GM12878 (cell line): ENCODE results near the gene TBL1XR1. TPM values are rescaled to one million over a fixed set of nuclear protein-coding genes. Genes with fewer than 3 reads are reported as not detected.

Source experiments
- ATAC-seq: fragments of 200-7000 bp; cut with Tn5 transposase; 3 replicates; pipeline ENCODE4 v1.9.1; 2020; ENCODE audit warnings: mild to moderate bottlenecking, moderate library complexity
- BruUV-seq: library from RNA; stranded (reverse); fragments of 400-500 nt; replicated peaks from 2 replicates; lab custom pipeline; 2021; lab: Mats Ljungman, UMichigan
- CTCF ChIA-PET: fragments of 300-600 bp; sonication (Branson Sonifier 250); formaldehyde crosslinking; extraction: SDS; loops from one replicate; lab custom pipeline; 2021; ENCODE audit warnings: inconsistent platforms; lab: Yijun Ruan, JAX
- POLR2A ChIA-PET: fragments of 350-600 bp; formaldehyde crosslinking; extraction: SDS; loops from one replicate; lab custom pipeline; 2021; ENCODE audit warnings: inconsistent platforms; lab: Charles Lee
- RAD21 ChIA-PET: fragments of 300-600 bp; sonication (Branson Sonifier 250); formaldehyde crosslinking; loops from one replicate; lab custom pipeline; 2023; ENCODE audit warnings: antibody characterized with exemption; ENCODE audit not compliant: unreplicated experiment; lab: Charles Lee
- SMC1A ChIA-PET: fragments of 300-600 bp; sonication (Branson Sonifier 250); formaldehyde crosslinking; loops from one replicate; lab custom pipeline; 2023; ENCODE audit not compliant: unreplicated experiment, uncharacterized antibody; lab: Charles Lee
- DNase-seq: peaks from one replicate; pipeline ENCODE4 v3.0.0-alpha.2; 2011; ENCODE audit warnings: low read depth, low spot score
- FAIRE-seq: peaks from 3 replicates; lab custom pipeline; 2011; peaks lifted over from hg19 to GRCh38; lab: Jason Lieb, UNC
- H2AFZ ChIP-seq: 2 replicates; pipeline ENCODE4 v1.6.0; 2011; ENCODE audit warnings: low read depth, low read length, control low read depth; ENCODE audit not compliant: control insufficient read depth
- H3K27ac ChIP-seq: 2 replicates; pipeline ENCODE4 v1.5.1; 2011; ENCODE audit warnings: control low read depth; ENCODE audit not compliant: control insufficient read depth, insufficient read depth
- H3K27me3 ChIP-seq, 2 experiments: replicated peaks in 1 of 2; 2 replicates each; pipeline versions ENCODE4 v1.6.0 to v1.6.1; 2011; ENCODE audit warnings: low read length in 1 of 2; ENCODE audit not compliant: control insufficient read depth in 2 of 2, insufficient read depth in 2 of 2
- H3K36me3 ChIP-seq, 2 experiments: 2 replicates each; pipeline ENCODE4 v1.5.1; 2011; ENCODE audit warnings: low read length in 1 of 2; ENCODE audit not compliant: control insufficient read depth in 2 of 2, insufficient read depth in 2 of 2
- H3K4me1 ChIP-seq: 2 replicates; pipeline ENCODE4 v1.6.1; 2011; ENCODE audit warnings: mild to moderate bottlenecking, low read length, moderate library complexity, mixed read lengths; ENCODE audit not compliant: control insufficient read depth, insufficient read depth
- H3K4me2 ChIP-seq: 2 replicates; pipeline ENCODE4 v1.6.0; 2011; ENCODE audit warnings: control low read depth; ENCODE audit not compliant: control insufficient read depth, insufficient read depth
- H3K4me3 ChIP-seq: fragments of 200-600 bp; sonication (generic); 2 replicates; pipeline ENCODE4 v1.5.1; 2016
- H3K79me2 ChIP-seq: 2 replicates; pipeline ENCODE4 v1.6.0; 2011; ENCODE audit warnings: low read length; ENCODE audit not compliant: control insufficient read depth, insufficient read depth
- H3K9ac ChIP-seq: 2 replicates; pipeline ENCODE4 v1.8.0; 2011; ENCODE audit warnings: low read length, control low read depth, mixed read lengths; ENCODE audit not compliant: control insufficient read depth, insufficient read depth
- H3K9me3 ChIP-seq: replicated peaks from 3 replicates; pipeline ENCODE4 v1.5.1; 2011; ENCODE audit warnings: mild to moderate bottlenecking, low read length; ENCODE audit not compliant: control insufficient read depth, insufficient read depth
- H4K20me1 ChIP-seq: 2 replicates; pipeline ENCODE4 v1.6.0; 2011; ENCODE audit not compliant: control insufficient read depth, insufficient read depth
- BMI1 ChIP-seq: fragments of 450-650 bp; IDR thresholded peaks from 2 replicates; pipeline ENCODE4 v1.6.1; 2016; ENCODE audit warnings: mild to moderate bottlenecking, moderate library complexity, borderline replicate concordance
- CHD1 ChIP-seq: IDR thresholded peaks from 2 replicates; pipeline ENCODE4 v1.6.1; 2012; ENCODE audit warnings: low read depth, low read length, improper control_type of control experiment
- CREB1 ChIP-seq: IDR thresholded peaks from 2 replicates; pipeline ENCODE4 v1.6.1; 2012; ENCODE audit warnings: low read depth, mild to moderate bottlenecking, inconsistent platforms
- EED ChIP-seq: sonication (generic); IDR thresholded peaks from 2 replicates; pipeline ENCODE4 v1.6.1; 2016; ENCODE audit warnings: antibody characterized with exemption, low read depth
- EGR1 ChIP-seq, 2 experiments: IDR thresholded peaks; 1 replicate in 1 of 2; 2 replicates in 1 of 2; pipeline ENCODE4 v1.6.1; 2011 to 2012; ENCODE audit warnings: low read depth in 2 of 2, low read length in 2 of 2, borderline replicate concordance in 1 of 2, mild to moderate bottlenecking in 1 of 2, moderate library complexity in 1 of 2
- ESRRA ChIP-seq: IDR thresholded peaks from 2 replicates; pipeline ENCODE4 v1.6.1; 2012; ENCODE audit warnings: mild to moderate bottlenecking, low read length, improper control_type of control experiment
- FOXM1 ChIP-seq: IDR thresholded peaks from 2 replicates; pipeline ENCODE4 v1.6.1; 2012; ENCODE audit warnings: low read depth, mild to moderate bottlenecking, inconsistent platforms, low read length, moderate library complexity
- HCFC1 ChIP-seq: fragments of 150-350 bp; IDR thresholded peaks from 2 replicates; pipeline ENCODE4 v1.6.1; 2014; ENCODE audit warnings: low read length
- NR2C2 ChIP-seq: IDR thresholded peaks from 2 replicates; pipeline ENCODE4 v1.6.1; 2011; ENCODE audit warnings: borderline replicate concordance, low read depth; ENCODE audit not compliant: control insufficient read depth, insufficient read length
- RBBP5 ChIP-seq: fragments of 200-600 bp; sonication (generic); conservative IDR thresholded peaks from 2 replicates; pipeline ENCODE4 v1.6.1; 2016
- TCF12 ChIP-seq: IDR thresholded peaks from 2 replicates; pipeline ENCODE4 v1.6.1; 2011; ENCODE audit warnings: low read depth, mild to moderate bottlenecking, low read length
- ZNF24 ChIP-seq: fragments of 450-650 bp; IDR thresholded peaks from 2 replicates; pipeline ENCODE4 v1.6.1; 2017; ENCODE audit warnings: antibody characterized with exemption, mild to moderate bottlenecking
- ZSCAN29 ChIP-seq: fragments of 450-650 bp; IDR thresholded peaks from 2 replicates; pipeline ENCODE4 v1.6.1; 2017; ENCODE audit warnings: mild to moderate bottlenecking, moderate library complexity
- WGBS: methylation state at CpG from one replicate; pipeline ENCODE4 v1.1.6; 2016; ENCODE audit warnings: low lambda C conversion rate; ENCODE audit not compliant: insufficient replicate concordance, insufficient coverage; ENCODE audit errors: missing lambda C conversion rate; 5-methylcytosine and 5-hydroxymethylcytosine counted together
- in situ Hi-C: fragments of 300-500 bp; cut with MboI; formaldehyde crosslinking; loops from 9 replicates; pipeline ENCODE4 v1.14.3; 2018; ENCODE audit warnings: mixed read lengths
- intact Hi-C: fragments of 100-400 bp; cut with micrococcal nuclease; formaldehyde crosslinking; loops from one replicate; pipeline ENCODE4 v1.14.2; 2022; ENCODE audit not compliant: unreplicated experiment
- polyA plus RNA-seq, 11 experiments: library from polyadenylated mRNA; depleted of rRNA in 4 of 11; unstranded in 6 of 11; stranded (reverse) in 5 of 11; fragments of >200 nt; fragmentation: Nextera tagmentation in 4 of 11; fragmentation: Illumina TruSeq in 1 of 11; extraction: Ambion mirVana in 4 of 11; extraction: Trizol in 1 of 11; gene quantifications; 1 replicate in 1 of 11; 2 replicates in 10 of 11; pipeline versions ENCODE4 v1.2.1 to v1.2.3, GENCODE V29; 2011 to 2016; ENCODE audit warnings: inconsistent platforms in 2 of 11, missing spikeins in 2 of 11, low read depth in 1 of 11
- total RNA-seq, 4 experiments: library from RNA; depleted of rRNA in 3 of 4; stranded (reverse); fragments of >200 nt in 3 of 4; fragmentation: Illumina TruSeq in 1 of 4; extraction: Trizol in 1 of 4; gene quantifications; 2 replicates each; pipeline versions ENCODE4 v1.2.1 to v1.2.3, GENCODE V29; 2013 to 2021

The TBL1XR1 gene
- total and polyA plus RNA-seq, 10 of the 15 experiments (the other 5 are each of a cell fraction or from before 2014, with no cell fraction given) = 13.0 to 115 (median 60.4) TPM

- TF ChIP-seq ZSCAN29 (no peak), CHD1 (no peak), BMI1 (no peak), FOXM1 (no peak), HCFC1 (no peak), ESRRA (no peak), CREB1 (no peak), NR2C2 (no peak), EGR1 (IDR thresholded peaks at IDR 0.05; ENCODE audit: borderline replicate concordance in 1 of 2, low read depth in 2 of 2, low read length in 2 of 2) (no peak), EED (no peak), TCF12 (no peak), RBBP5 (no peak), ZNF24 (no peak)
- Histone ChIP-seq H3K9me3 (no peaks in the 10 kb centered on the region; the same call in 1 of the 3 replicates), H4K20me1 (no peaks in the 10 kb centered on the region), H3K79me2 (no peaks in the 10 kb centered on the region), H3K4me1 (peaks cover 22% of the 10 kb centered on the region), H2AFZ (no peak overlapping the region), H3K27me3 (no peaks in the 10 kb centered on the region), H3K4me2 (no peak overlapping the region), H3K36me3 (no peaks in the 10 kb centered on the region), H3K4me3 (no peak overlapping the region), H3K27ac (no peak overlapping the region), H3K9ac (no peak overlapping the region)
- WGBS = 85% methylated on average over 6 of the region's 6 CpGs
- CTCF ChIA-PET = no interaction called here
- in situ Hi-C loops (no loop called here), intact Hi-C loops (loop anchor here (5.0 kb wide), 2 partner anchors 98 to 112 kb away; no protein-coding TSS in a partner anchor)
- DNase-seq (no peak), ATAC-seq (no peak), FAIRE-seq (no peak)
- no TSS peak for BruUV-seq
- POLR2A ChIA-PET = no interaction called here
- RAD21 ChIA-PET = no interaction called here
- SMC1A ChIA-PET = interaction anchor here (1.1 to 1.2 kb wide), 2 partner anchors 9 to 195 kb away, joined by 3 to 4 read pairs; no protein-coding TSS in a partner anchor
These were observed 48.0 kb upstream of the TBL1XR1 start for GRCh38 chr3:177245250-177245649.
